ENCODE measurements around the gene HINT3.
"Not testable (repeated sequence)": the region's sequence is repeated elsewhere in the genome, so short reads cannot be mapped to it uniquely, and the experiment has no call there.

HINT3 gene

GRCh38 chr6:125956506-125957390 lies at the start of gene HINT3:
Gene HINT3 (plus strand): TSS chr6:125956770. CDS start chr6:125956978, 208 bp downstream.
- peak; percentile 97 for DNase-seq

DNA sequence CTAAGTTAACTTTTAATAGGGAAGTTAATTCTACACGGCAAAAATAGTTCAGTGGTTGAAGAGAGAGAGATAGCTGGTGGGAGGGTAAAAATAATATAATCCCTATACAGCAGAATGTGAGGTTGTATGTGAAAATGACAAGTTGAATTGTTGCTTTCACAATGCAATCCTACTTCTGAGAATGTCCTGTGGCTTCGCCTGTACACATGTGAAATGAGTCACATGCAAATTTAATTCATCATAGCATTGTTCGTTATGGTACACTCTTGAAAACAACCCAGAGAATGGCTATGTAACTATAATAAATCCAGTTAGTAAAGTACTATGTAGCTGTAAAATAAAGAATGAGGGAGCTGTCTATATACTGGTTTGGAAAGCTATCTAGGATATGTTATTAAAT lies 46.0 kb upstream of the HINT3 start:
- no peak for DNase-seq

DNA sequence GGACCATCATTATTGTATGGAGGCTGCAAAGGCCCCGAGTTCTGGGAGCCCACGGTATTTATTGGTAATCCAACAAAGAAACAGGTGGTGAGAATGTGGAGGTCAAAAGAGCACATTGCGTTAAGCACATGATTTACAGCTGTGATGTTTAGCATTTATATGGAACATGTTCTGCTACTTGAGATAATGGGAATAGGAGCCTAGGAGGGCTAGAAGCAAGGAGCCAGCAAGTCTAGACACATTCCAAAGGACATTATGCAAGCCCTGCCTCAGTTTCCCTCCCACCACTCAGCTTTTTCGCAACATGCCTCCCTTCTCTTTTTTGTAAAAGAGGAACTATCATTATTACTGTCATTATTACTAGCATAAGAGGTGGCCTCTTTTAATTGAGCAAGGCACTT lies 45.5 kb upstream of the HINT3 start:
- not testable (repeated sequence) for DNase-seq

DNA sequence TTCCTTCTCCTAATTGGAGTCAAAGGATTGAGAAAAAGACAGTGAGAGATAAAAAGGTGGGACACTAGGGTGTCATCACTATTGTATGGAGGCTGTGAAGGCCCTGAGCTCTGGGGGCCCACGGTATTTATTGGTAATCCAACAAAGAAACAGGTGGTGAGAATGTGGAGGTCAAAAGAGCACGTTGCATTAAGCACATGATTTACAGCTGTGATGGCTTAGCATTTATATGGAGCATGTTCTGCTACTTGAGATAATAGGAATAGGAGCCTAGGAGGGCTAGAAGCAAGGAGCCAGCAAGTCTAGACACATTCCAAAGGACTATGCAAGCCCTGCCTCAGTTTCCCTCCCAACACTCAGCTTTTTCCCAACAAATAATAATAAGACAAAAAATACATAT lies 44.1 kb upstream of the HINT3 start:
- not testable (repeated sequence) for DNase-seq

DNA sequence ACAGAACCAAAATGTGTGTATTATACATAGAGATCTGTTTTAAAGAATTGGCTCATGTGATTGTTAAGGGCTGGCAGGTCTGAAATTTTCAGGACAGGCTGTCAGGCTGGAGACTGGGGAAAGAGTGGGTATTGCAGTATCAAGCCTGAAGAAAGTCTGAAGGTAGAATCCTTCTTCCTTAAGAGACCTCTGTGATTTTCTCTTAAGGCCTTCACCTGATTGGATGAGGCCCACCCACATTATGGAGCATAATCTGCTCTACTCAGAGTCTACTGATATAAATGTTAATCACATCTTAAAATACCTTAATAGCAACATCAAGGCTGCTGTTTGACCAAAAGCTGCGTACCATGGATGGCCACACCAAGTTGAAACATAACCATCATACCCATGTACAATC lies 43.4 kb upstream of the HINT3 start:
- no peak for DNase-seq

DNA sequence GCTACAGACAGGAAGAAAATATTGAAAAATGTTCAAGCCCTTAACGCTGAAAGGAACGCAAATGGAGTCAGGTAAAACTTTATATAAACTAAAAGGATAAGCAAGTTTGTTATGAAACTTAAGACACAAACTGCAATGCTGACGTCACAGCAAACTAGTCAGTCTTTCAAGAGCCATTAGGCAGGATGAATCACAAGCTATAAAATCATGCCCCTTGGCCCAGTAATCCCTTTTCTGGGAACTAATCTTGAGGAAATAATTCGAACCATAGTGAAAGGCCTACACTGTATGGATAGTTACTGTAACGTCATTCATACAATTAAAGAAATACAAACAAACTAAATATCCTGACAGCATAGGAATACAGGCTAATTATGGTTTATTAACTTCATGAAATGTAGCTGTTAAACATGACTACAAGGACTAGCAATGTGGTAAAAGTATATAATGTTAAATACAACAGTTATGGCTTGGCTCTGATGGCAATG lies 42.7 kb upstream of the HINT3 start:
- DNase-seq = no peak

DNA sequence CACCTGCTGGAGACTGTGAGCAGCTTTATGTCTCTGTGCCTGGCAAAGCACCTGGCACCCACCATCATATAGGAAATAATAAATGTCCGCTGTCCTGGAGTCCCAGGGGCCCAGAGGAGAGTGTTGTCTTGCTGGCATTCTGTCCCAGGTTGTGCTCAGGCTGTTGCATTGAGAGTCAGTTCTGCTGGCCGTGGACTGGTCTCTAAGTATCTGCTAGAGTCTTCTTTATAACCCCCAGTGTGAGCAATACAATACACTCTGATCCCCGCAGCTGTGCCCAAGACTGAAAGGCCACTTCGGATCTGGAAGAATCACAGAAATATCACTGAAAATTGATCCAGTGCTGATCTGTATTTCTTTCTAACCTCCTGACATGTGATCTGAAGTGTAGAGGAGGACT lies 38.3 kb upstream of the HINT3 start:
- no peak for DNase-seq

DNA sequence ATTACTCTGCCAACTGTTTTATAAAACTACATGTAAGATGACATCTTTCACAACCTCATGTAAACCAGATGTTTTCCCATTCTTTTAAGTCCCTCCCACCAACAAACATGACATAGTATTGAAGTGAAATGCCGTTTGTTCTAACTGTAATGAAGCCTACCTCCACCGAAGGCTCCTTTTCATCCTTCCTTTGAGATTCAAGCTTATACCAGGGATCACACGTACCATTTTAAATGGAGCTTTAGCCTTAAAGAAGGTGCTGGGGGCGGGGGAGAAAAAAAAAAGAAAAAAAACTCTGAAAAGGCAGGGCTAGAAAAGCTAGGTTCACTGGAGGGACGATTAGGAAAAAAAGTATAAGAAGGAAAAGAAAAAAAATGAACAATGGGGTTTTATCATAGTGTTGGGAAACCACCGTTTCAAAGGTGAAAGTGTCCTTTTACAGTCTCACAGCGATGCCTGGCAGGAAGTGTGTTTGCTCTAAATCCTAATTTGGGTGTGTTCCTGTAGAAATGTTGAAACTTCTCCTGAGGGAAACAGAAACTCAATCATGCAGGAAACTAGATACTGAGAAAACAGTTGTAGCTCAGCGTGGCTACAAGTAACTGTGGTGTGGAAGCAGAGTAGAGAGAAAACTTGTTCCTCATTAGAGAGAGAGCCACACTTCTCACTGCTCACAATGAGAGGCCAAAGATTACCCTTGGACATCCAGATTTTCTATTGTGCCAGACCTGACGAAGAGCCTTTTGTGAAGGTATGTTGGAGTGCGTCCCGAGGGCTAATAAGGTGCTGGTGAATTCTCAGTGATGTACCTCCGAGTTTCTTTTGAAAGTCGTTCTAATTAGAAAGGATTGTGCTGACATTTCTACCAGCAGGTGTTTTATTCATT lies 37.6 kb upstream of the HINT3 start:
- peak; percentile 42 for DNase-seq

DNA sequence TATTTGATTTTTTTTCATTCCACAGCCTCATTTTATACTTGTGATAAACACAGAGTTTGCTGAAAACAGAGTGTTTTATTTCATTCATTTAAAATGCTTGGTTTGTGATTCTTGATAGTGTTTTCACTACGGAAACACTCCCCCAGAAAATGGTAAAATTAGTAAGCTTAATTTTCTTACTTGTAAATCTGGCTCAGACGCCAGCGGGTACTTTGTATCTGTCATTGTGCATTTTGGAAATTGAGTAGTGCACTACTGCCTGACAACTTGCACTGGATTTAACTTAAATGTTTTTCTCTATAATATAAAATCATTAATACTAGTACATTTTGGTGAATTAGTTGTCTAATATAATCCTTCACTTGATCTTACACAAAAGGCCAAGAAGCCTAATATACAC lies 37.0 kb upstream of the HINT3 start:
- no peak for DNase-seq

DNA sequence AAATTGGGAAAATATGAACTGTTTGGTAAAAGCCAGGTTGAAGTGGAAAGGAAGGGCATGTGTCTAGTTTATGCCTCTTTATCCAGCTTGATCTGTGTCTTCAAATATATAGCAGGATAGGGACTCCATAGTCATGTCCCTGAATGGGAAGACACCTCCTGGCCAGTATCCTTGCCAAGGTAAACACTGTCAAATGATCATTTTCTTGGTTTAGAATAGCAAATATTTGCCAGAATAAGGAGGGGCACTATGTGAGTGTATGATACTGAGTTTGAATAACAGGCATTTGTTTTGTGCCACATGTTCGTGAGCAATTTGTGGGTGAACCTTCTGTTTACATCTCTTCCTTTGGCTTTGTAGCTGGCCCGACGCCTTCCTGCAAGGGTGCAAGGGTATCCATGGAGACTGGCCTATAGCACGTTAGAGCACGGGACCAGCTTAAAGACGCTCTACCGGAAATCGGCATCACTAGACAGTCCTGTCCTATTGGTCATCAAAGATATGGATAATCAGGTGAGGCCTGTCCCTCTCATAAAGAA lies 34.2 kb upstream of the HINT3 start:
- DNase-seq = no peak

GRCh38 chr6:125923366-125923877 lies 33.1 kb upstream of the HINT3 start:
- DNase-seq = no peak

GRCh38 chr6:125924169-125924568 lies 32.4 kb upstream of the HINT3 start:
- DNase-seq = no peak

- no peak for DNase-seq
These were observed 31.7 kb upstream of the HINT3 start for GRCh38 chr6:125924697-125925358.

DNA sequence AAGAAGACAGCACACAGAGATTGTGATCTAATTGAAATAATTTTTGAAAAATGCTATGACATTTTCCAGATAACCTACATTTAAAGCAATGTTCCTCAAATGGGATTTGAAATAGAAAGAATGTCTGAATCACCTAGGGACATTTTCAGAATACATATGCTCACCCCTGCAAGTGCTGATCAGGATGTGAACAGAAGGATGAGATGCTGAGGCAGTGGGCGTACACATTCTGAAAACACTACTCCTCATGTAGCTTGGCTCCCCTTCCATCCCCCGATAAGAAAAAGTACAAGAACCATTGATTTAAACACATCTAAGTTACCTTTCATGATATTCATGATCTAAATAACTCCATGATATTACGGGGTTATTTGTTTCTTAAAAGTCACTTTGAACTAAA lies 29.9 kb upstream of the HINT3 start:
- no peak for DNase-seq

GRCh38 chr6:125927761-125928160 lies 28.8 kb upstream of the HINT3 start:
- no peak for DNase-seq

DNA sequence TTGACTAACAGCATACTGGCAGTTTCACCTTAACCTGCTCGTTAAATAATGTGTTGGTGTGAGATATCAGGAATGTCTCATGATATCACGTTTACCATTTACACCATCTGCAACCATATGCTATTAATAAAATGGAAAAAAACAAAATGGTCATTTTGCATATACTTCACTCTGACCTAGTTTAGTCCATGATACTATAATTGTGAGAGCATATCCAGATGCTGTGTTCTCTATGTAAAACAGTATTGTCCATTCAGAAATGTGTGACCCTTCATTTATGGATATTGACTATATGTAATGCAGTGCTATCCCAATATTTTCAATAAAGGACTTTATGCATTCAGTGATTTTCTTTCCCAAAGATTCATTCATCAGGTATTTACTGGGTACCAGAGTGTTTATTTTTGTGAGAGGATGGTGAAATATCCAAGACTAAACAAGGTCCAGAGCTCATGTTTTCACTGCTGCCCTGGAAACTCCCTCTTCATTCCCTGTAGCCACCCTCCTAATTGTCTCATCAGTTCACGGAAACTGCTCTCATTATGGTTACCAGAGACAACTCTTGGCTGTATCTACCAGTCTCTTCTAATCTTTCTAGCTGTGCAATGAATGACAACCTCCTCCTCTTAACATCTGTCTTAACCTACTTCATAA lies 25.7 kb upstream of the HINT3 start:
- DNase-seq = no peak

- no peak for DNase-seq
These were observed 24.7 kb upstream of the HINT3 start for GRCh38 chr6:125931733-125932450.

- DNase-seq = no peak
These were observed 24.1 kb upstream of the HINT3 start for GRCh38 chr6:125932451-125932795.

- not testable (repeated sequence) for DNase-seq
These were observed 21.1 kb upstream of the HINT3 start for GRCh38 chr6:125935520-125935919.

- no peak for DNase-seq
These were observed 17.5 kb upstream of the HINT3 start for GRCh38 chr6:125939026-125939425.

DNA sequence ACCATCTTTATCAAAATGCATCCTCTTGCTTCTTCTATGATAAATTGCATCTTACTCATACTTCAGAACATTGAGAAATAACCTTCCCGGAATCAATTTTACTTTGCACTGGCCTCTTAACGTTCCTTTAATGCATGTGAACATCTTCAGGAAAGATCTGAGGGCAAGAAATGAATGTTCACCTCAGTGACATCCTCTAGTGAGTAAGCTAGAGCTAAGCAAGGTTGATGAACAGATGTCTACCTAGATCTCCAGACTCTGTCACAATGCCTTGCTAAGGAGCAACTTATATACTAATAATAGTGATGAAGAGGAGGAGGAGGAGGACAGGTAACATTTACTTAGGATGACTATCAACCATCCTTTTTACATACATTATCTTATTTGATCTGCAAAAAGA lies 16.8 kb upstream of the HINT3 start:
- DNase-seq = no peak

Measured in stimulated activated naive CD4-positive, alpha-beta T cell treated with Interleukin-2 at 50 U/mL for 16 hours (primary cell).